Skin of body (tissue), 2 donors: ENCODE data around the gene PIGH. TPM values are rescaled to one million over a fixed set of nuclear protein-coding genes. Genes with fewer than 3 reads are reported as not detected.

Experiments
- DNase-seq: peaks from one replicate; lab custom pipeline; 2025; lab: John Stamatoyannopoulos, UW
- total RNA-seq: library from RNA; depleted of rRNA; stranded (reverse); fragments of >200 nt; gene quantifications from one replicate; pipeline ENCODE4 v1.2.3, GENCODE V29; 2014

PIGH gene
- total RNA-seq, 1 donor from 2014 or later, result 21.3 TPM

GRCh38 chr14:67575684-67576083 is 24.4 kb downstream of the PIGH start:
- no peak for DNase-seq

- DNase-seq, result no peak
These were observed 25.3 kb downstream of the PIGH start for GRCh38 chr14:67574806-67575205.

GRCh38 chr14:67574156-67574555 is 25.9 kb downstream of the PIGH start:
- DNase-seq, result no peak

- DNase-seq, result no peak
These were observed 26.6 kb downstream of the PIGH start for GRCh38 chr14:67573228-67574010.

GRCh38 chr14:67572608-67573007 is 27.5 kb downstream of the PIGH start:
- no peak for DNase-seq

- DNase-seq, result no peak
These were observed 28.1 kb downstream of the PIGH start for GRCh38 chr14:67571991-67572323.

GRCh38 chr14:67571275-67571990 is 28.6 kb downstream of the PIGH start:
- DNase-seq, result peak; percentile 25

GRCh38 chr14:67570453-67570852 is 29.6 kb downstream of the PIGH start:
- no peak for DNase-seq

- no peak for DNase-seq
These were observed 30.3 kb downstream of the PIGH start for GRCh38 chr14:67569651-67570290.

- DNase-seq, result no peak
These were observed 30.9 kb downstream of the PIGH start for GRCh38 chr14:67569011-67569650.

- no peak for DNase-seq
These were observed 32.4 kb downstream of the PIGH start for GRCh38 chr14:67567654-67568053.

GRCh38 chr14:67566908-67567307 is 33.2 kb downstream of the PIGH start:
- DNase-seq, result no peak

GRCh38 chr14:67564236-67564635 is 35.8 kb downstream of the PIGH start:
- no peak for DNase-seq

- DNase-seq, result no peak
These were observed 37.3 kb downstream of the PIGH start for GRCh38 chr14:67562776-67563150.

- DNase-seq, result no peak
These were observed 37.9 kb downstream of the PIGH start for GRCh38 chr14:67562025-67562775.

GRCh38 chr14:67559639-67560038 is 40.4 kb downstream of the PIGH start:
- DNase-seq, result no peak

- no peak for DNase-seq
These were observed 42.4 kb downstream of the PIGH start for GRCh38 chr14:67557656-67558055.

- no peak for DNase-seq
These were observed 43.0 kb downstream of the PIGH start for GRCh38 chr14:67557118-67557517.

GRCh38 chr14:67556671-67557070 is 43.4 kb downstream of the PIGH start:
- DNase-seq, result no peak

- no peak for DNase-seq
These were observed 44.5 kb downstream of the PIGH start for GRCh38 chr14:67555518-67556090.

- DNase-seq, result no peak
These were observed 45.7 kb downstream of the PIGH start for GRCh38 chr14:67554341-67554740.
